GM23338 (cell line): ENCODE data around the gene WSCD1. TPM values are rescaled to one million over a fixed set of nuclear protein-coding genes. Genes with fewer than 3 reads are reported as not detected.

Experiments used
- ATAC-seq: fragments of 200-7000 bp; cut with Tn5 transposase; 3 replicates; pipeline ENCODE4 v1.9.1; 2020
- DNase-seq: peaks from one replicate; pipeline ENCODE4 v3.0.0-alpha.2; 2015; ENCODE audit warnings: low spot score
- H2AFZ ChIP-seq: fragments of 200-600 bp; sonication (generic); 2 replicates; pipeline ENCODE4 v1.8.0; 2016; ENCODE audit warnings: antibody characterized with exemption, mild to moderate bottlenecking, moderate library complexity
- H3F3A ChIP-seq: fragments of 200-600 bp; sonication (generic); replicated peaks from 2 replicates; pipeline ENCODE4 v1.8.0; 2017; ENCODE audit warnings: antibody characterized with exemption, mixed run types, low read depth
- H3K27ac ChIP-seq: fragments of 200-600 bp; sonication (generic); 2 replicates; pipeline ENCODE4 v1.6.1; 2016; ENCODE audit warnings: low read depth
- H3K27me3 ChIP-seq: fragments of 200-600 bp; sonication (generic); 2 replicates; pipeline ENCODE4 v1.8.0; 2016; ENCODE audit warnings: mild to moderate bottlenecking, mixed run types, moderate library complexity; ENCODE audit not compliant: insufficient read depth
- H3K36me3 ChIP-seq: fragments of 200-600 bp; sonication (generic); 2 replicates; pipeline ENCODE4 v1.8.0; 2016; ENCODE audit warnings: mild to moderate bottlenecking; ENCODE audit not compliant: insufficient read depth
- H3K4me1 ChIP-seq: fragments of 200-600 bp; sonication (generic); 2 replicates; pipeline ENCODE4 v1.8.0; 2016; ENCODE audit warnings: mild to moderate bottlenecking, moderate library complexity; ENCODE audit not compliant: insufficient read depth
- H3K4me2 ChIP-seq: fragments of 200-600 bp; sonication (generic); 2 replicates; pipeline ENCODE4 v1.7.1; 2017; ENCODE audit warnings: mixed run types
- H3K4me3 ChIP-seq: fragments of 200-600 bp; sonication (generic); 2 replicates; pipeline ENCODE4 v1.6.1; 2016; ENCODE audit warnings: mixed run types
- H3K79me2 ChIP-seq: fragments of 200-600 bp; sonication (generic); replicated peaks from 2 replicates; pipeline ENCODE4 v1.8.0; 2017; ENCODE audit warnings: mild to moderate bottlenecking; ENCODE audit not compliant: insufficient read depth
- H3K9me2 ChIP-seq: fragments of 200-600 bp; sonication (generic); 2 replicates; pipeline ENCODE4 v1.8.0; 2017; ENCODE audit not compliant: insufficient read depth
- H4K20me1 ChIP-seq: fragments of 200-600 bp; sonication (generic); replicated peaks from 2 replicates; pipeline ENCODE4 v1.8.0; 2017; ENCODE audit warnings: mild to moderate bottlenecking; ENCODE audit not compliant: insufficient read depth
- H3K27ac Mint-ChIP-seq: 2 replicates; pipeline ENCODE4 v1.8.0; 2020; ENCODE audit warnings: inconsistent platforms, mild to moderate bottlenecking, moderate library complexity, mixed read lengths
- H3K27me3 Mint-ChIP-seq: 3 replicates; pipeline ENCODE4 v1.8.0; 2022; ENCODE audit warnings: low read depth, mild to moderate bottlenecking, moderate library complexity, mixed read lengths, inconsistent platforms; ENCODE audit not compliant: insufficient read depth, poor library complexity
- H3K36me3 Mint-ChIP-seq: 3 replicates; pipeline ENCODE4 v1.8.0; 2021; ENCODE audit warnings: low read depth, mild to moderate bottlenecking, inconsistent platforms, moderate library complexity, mixed read lengths
- H3K4me1 Mint-ChIP-seq: 3 replicates; pipeline ENCODE4 v1.8.0; 2020; ENCODE audit warnings: mild to moderate bottlenecking, inconsistent platforms, mixed read lengths
- H3K4me3 Mint-ChIP-seq: 3 replicates; pipeline ENCODE4 v1.8.0; 2021; ENCODE audit warnings: moderate library complexity, mild to moderate bottlenecking, inconsistent platforms, mixed read lengths
- H3K9me3 Mint-ChIP-seq: 3 replicates; pipeline ENCODE4 v1.8.0; 2020; ENCODE audit warnings: moderate library complexity, mild to moderate bottlenecking, inconsistent platforms, mixed read lengths
- CTCF ChIP-seq, 2 experiments: fragments of 200-600 bp in 1 of 2; sonication (generic) in 1 of 2; conservative IDR thresholded peaks; 2 replicates each; pipeline versions ENCODE4 v1.5.1 to v1.6.1; 2016 to 2017; ENCODE audit warnings: antibody characterized with exemption in 2 of 2, low read depth in 2 of 2, mild to moderate bottlenecking in 2 of 2, moderate library complexity in 1 of 2
- ETS1 ChIP-seq: IDR thresholded peaks from 2 replicates; pipeline ENCODE4 v1.6.1; 2016; ENCODE audit warnings: antibody characterized with exemption
- EZH2 ChIP-seq: fragments of 200-600 bp; sonication (generic); IDR thresholded peaks from one replicate; pipeline ENCODE4 v1.8.0; 2017; ENCODE audit warnings: antibody characterized with exemption, mild to moderate bottlenecking, low read depth; ENCODE audit not compliant: unreplicated experiment
- JUNB ChIP-seq: IDR thresholded peaks from one replicate; pipeline ENCODE4 v1.6.1; 2016; ENCODE audit warnings: antibody characterized with exemption; ENCODE audit not compliant: unreplicated experiment
- NANOG ChIP-seq: IDR thresholded peaks from 2 replicates; pipeline ENCODE4 v1.6.1; 2016; ENCODE audit warnings: antibody characterized with exemption, borderline replicate concordance
- REST ChIP-seq: IDR thresholded peaks from one replicate; pipeline ENCODE4 v1.6.1; 2018; ENCODE audit warnings: antibody characterized with exemption; ENCODE audit not compliant: unreplicated experiment
- ZNF114 ChIP-seq: fragments of 250-450 bp; sonication (Bioruptor Pico); IDR thresholded peaks from 2 replicates; pipeline ENCODE4 v1.5.0; 2020; ENCODE audit warnings: mild to moderate bottlenecking, moderate library complexity
- ZNF331 ChIP-seq: fragments of 250-450 bp; sonication (Bioruptor Pico); IDR thresholded peaks from 2 replicates; pipeline ENCODE4 v1.5.0; 2020; ENCODE audit warnings: low read depth, mild to moderate bottlenecking, moderate library complexity
- polyA plus RNA-seq: library from polyadenylated mRNA; unstranded; fragments of >200 nt; fragmentation: Nextera tagmentation; extraction: Ambion mirVana; gene quantifications from 2 replicates; pipeline ENCODE4 v1.2.1, GENCODE V29; 2016
- total RNA-seq: library from RNA; depleted of rRNA; stranded (reverse); fragments of >200 nt; shearing (Covaris generic); gene quantifications from 2 replicates; pipeline ENCODE4 v1.2.3, GENCODE V29; 2014
- TF ChIP-seq, protein P1 (sequence below): fragments of 250-450 bp; sonication (Bioruptor Pico); IDR thresholded peaks from 2 replicates; pipeline ENCODE4 v1.5.0; 2020; ENCODE audit warnings: mild to moderate bottlenecking, moderate library complexity

Gene WSCD1
- total and polyA plus RNA-seq, 2 experiments from 2014 or later: 6.1 to 38.9 TPM

DNA sequence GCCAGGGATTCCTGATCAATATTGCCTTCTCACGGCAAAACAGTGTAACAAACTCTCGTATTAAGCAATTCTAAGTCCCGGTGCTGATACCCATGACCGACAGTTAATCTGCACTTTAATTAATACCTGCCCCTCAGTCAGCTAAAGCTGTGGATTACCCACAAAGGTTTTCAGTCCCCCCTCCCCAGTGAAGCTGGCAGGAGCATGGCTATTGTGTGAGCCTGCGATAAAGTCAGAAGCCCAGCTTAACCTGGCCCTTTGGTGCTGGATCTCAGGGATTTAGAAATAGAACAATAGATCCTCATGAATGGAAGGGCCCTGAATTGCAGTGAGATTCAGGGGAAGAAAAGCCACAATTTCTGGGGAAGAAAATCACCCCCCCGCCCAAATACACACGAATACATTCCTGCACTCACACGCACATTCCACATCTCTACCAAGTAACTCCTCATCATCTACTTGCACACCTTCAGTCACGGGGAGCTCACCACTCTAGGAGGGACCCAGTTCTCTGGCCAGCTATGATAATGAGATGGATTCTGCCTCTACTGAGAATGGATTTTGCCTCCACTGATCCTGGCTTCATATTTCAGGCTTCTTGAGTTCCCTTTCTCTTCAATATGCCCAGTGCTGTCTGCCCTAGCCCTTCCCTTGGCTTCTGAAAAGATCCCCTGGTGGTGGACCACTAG, 102.6 kb downstream of the WSCD1 start (continued):
- TF ChIP-seq, protein P1, sequence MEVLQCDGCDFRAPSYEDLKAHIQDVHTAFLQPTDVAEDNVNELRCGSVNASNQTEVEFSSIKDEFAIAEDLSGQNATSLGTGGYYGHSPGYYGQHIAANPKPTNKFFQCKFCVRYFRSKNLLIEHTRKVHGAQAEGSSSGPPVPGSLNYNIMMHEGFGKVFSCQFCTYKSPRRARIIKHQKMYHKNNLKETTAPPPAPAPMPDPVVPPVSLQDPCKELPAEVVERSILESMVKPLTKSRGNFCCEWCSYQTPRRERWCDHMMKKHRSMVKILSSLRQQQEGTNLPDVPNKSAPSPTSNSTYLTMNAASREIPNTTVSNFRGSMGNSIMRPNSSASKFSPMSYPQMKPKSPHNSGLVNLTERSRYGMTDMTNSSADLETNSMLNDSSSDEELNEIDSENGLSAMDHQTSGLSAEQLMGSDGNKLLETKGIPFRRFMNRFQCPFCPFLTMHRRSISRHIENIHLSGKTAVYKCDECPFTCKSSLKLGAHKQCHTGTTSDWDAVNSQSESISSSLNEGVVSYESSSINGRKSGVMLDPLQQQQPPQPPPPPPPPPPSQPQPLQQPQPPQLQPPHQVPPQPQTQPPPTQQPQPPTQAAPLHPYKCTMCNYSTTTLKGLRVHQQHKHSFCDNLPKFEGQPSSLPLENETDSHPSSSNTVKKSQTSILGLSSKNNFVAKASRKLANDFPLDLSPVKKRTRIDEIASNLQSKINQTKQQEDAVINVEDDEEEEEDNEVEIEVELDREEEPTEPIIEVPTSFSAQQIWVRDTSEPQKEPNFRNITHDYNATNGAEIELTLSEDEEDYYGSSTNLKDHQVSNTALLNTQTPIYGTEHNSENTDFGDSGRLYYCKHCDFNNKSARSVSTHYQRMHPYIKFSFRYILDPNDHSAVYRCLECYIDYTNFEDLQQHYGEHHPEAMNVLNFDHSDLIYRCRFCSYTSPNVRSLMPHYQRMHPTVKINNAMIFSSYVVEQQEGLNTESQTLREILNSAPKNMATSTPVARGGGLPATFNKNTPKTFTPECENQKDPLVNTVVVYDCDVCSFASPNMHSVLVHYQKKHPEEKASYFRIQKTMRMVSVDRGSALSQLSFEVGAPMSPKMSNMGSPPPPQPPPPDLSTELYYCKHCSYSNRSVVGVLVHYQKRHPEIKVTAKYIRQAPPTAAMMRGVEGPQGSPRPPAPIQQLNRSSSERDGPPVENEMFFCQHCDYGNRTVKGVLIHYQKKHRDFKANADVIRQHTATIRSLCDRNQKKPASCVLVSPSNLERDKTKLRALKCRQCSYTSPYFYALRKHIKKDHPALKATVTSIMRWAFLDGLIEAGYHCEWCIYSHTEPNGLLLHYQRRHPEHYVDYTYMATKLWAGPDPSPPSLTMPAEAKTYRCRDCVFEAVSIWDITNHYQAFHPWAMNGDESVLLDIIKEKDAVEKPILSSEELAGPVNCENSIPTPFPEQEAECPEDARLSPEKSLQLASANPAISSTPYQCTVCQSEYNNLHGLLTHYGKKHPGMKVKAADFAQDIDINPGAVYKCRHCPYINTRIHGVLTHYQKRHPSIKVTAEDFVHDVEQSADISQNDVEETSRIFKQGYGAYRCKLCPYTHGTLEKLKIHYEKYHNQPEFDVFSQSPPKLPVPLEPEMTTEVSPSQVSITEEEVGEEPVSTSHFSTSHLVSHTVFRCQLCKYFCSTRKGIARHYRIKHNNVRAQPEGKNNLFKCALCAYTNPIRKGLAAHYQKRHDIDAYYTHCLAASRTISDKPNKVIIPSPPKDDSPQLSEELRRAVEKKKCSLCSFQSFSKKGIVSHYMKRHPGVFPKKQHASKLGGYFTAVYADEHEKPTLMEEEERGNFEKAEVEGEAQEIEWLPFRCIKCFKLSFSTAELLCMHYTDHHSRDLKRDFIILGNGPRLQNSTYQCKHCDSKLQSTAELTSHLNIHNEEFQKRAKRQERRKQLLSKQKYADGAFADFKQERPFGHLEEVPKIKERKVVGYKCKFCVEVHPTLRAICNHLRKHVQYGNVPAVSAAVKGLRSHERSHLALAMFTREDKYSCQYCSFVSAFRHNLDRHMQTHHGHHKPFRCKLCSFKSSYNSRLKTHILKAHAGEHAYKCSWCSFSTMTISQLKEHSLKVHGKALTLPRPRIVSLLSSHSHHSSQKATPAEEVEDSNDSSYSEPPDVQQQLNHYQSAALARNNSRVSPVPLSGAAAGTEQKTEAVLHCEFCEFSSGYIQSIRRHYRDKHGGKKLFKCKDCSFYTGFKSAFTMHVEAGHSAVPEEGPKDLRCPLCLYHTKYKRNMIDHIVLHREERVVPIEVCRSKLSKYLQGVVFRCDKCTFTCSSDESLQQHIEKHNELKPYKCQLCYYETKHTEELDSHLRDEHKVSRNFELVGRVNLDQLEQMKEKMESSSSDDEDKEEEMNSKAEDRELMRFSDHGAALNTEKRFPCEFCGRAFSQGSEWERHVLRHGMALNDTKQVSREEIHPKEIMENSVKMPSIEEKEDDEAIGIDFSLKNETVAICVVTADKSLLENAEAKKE (CRISPR knock-in tag): no peak
- TF ChIP-seq ZNF331 (CRISPR knock-in tag) (no peak), ETS1 (no peak), EZH2 (no peak), JUNB (no peak)

GRCh38 chr17:6173653-6174052, 103.5 kb downstream of the WSCD1 start:
- Mint-ChIP-seq H3K27me3 (peaks cover 5% of the 10 kb centered on the region), H3K4me3 (no peak overlapping the region), H3K4me1 (peaks cover 22% of the 10 kb centered on the region), H3K36me3 (peaks cover 18% of the 10 kb centered on the region), H3K9me3 (peaks cover 15% of the 10 kb centered on the region), H3K27ac (no peak overlapping the region)
- H3K36me3 ChIP-seq: no peaks in the 10 kb centered on the region
- DNase-seq (no peak), ATAC-seq (no peak)
- no peaks in the 10 kb centered on the region for H4K20me1 ChIP-seq
- H3K4me1 ChIP-seq: peaks cover 14% of the 10 kb centered on the region
- H3K4me2 ChIP-seq: no peak overlapping the region
- H3K9me2 ChIP-seq: peaks cover 10% of the 10 kb centered on the region; the same call in 1 of the 2 replicates
- no peak overlapping the region for H3K4me3 ChIP-seq
- H3K27ac ChIP-seq: no peak overlapping the region
- no peaks in the 10 kb centered on the region for H3K27me3 ChIP-seq
- no peak overlapping the region for H2AFZ ChIP-seq
- H3F3A ChIP-seq: no peaks in the 10 kb centered on the region
- no peaks in the 10 kb centered on the region for H3K79me2 ChIP-seq
- no peak for TF ChIP-seq ZNF114 (CRISPR knock-in tag)
- no peak for TF ChIP-seq NANOG
- TF ChIP-seq CTCF (conservative IDR thresholded peaks at IDR 0.05; ENCODE audit: low read depth in 2 of 2): no peak
- TF ChIP-seq EZH2: no peak
- TF ChIP-seq REST: no peak
